GM12878 (cell line): ENCODE measurements around the gene SRD5A1. TPM values are rescaled to one million over a fixed set of nuclear protein-coding genes. Genes with fewer than 3 reads are reported as not detected.

Source experiments
- CHD1 ChIP-seq: IDR thresholded peaks from 2 replicates; pipeline ENCODE4 v1.6.1; 2012; ENCODE audit warnings: low read depth, low read length, improper control_type of control experiment
- GATAD2B ChIP-seq: fragments of 450-650 bp; conservative IDR thresholded peaks from 2 replicates; pipeline ENCODE4 v1.6.1; 2017; ENCODE audit warnings: low read depth, mild to moderate bottlenecking, moderate library complexity
- KLF5 ChIP-seq: fragments of 450-650 bp; IDR thresholded peaks from 2 replicates; pipeline ENCODE4 v1.6.1; 2014; ENCODE audit warnings: mild to moderate bottlenecking; ENCODE audit not compliant: partially characterized antibody
- MEF2B ChIP-seq: fragments of 450-650 bp; IDR thresholded peaks from 2 replicates; pipeline ENCODE4 v1.6.1; 2018; ENCODE audit warnings: mild to moderate bottlenecking, moderate library complexity; ENCODE audit not compliant: partially characterized antibody, poor library complexity, severe bottlenecking
- MXI1 ChIP-seq: fragments of 150-350 bp; IDR thresholded peaks from 2 replicates; pipeline ENCODE4 v1.6.1; 2011; ENCODE audit warnings: low read depth, mild to moderate bottlenecking, inconsistent platforms, low read length, improper control_type of control experiment
- NFXL1 ChIP-seq: fragments of 450-650 bp; IDR thresholded peaks from 2 replicates; pipeline ENCODE4 v1.6.1; 2017; ENCODE audit warnings: antibody characterized with exemption, mild to moderate bottlenecking, borderline replicate concordance
- SIN3A ChIP-seq: IDR thresholded peaks from 2 replicates; pipeline ENCODE4 v1.6.1; 2012; ENCODE audit warnings: low read depth, low read length, improper control_type of control experiment
- SIX5 ChIP-seq: IDR thresholded peaks from 2 replicates; pipeline ENCODE4 v1.6.1; 2011; ENCODE audit warnings: mild to moderate bottlenecking, low read depth, low read length, moderate library complexity; ENCODE audit not compliant: severe bottlenecking
- SMAD1 ChIP-seq: fragments of 450-650 bp; IDR thresholded peaks from 2 replicates; pipeline ENCODE4 v1.6.1; 2018; ENCODE audit warnings: mild to moderate bottlenecking, low read depth; ENCODE audit not compliant: partially characterized antibody
- polyA plus RNA-seq, 11 experiments: library from polyadenylated mRNA; depleted of rRNA in 4 of 11; unstranded in 6 of 11; stranded (reverse) in 5 of 11; fragments of >200 nt; fragmentation: Nextera tagmentation in 4 of 11; fragmentation: Illumina TruSeq in 1 of 11; extraction: Ambion mirVana in 4 of 11; extraction: Trizol in 1 of 11; gene quantifications; 1 replicate in 1 of 11; 2 replicates in 10 of 11; pipeline versions ENCODE4 v1.2.1 to v1.2.3, GENCODE V29; 2011 to 2016; ENCODE audit warnings: inconsistent platforms in 2 of 11, missing spikeins in 2 of 11, low read depth in 1 of 11
- total RNA-seq, 4 experiments: library from RNA; depleted of rRNA in 3 of 4; stranded (reverse); fragments of >200 nt in 3 of 4; fragmentation: Illumina TruSeq in 1 of 4; extraction: Trizol in 1 of 4; gene quantifications; 2 replicates each; pipeline versions ENCODE4 v1.2.1 to v1.2.3, GENCODE V29; 2013 to 2021
- TF ChIP-seq, protein P1 (sequence below): fragments of 450-650 bp; formaldehyde crosslinking; IDR thresholded peaks from 2 replicates; pipeline ENCODE4 v1.4.0; 2020; ENCODE audit warnings: mild to moderate bottlenecking, moderate library complexity
- TF ChIP-seq, protein P2 (sequence below): IDR thresholded peaks from 2 replicates; pipeline ENCODE4 v1.6.1; 2012; ENCODE audit warnings: low read depth, low read length, improper control_type of control experiment
- TF ChIP-seq, protein P3 (sequence below): fragments of 150-350 bp; IDR thresholded peaks from 2 replicates; pipeline ENCODE4 v1.6.1; 2016; ENCODE audit warnings: low read depth, low read length

SRD5A1 gene
- total and polyA plus RNA-seq, 10 of the 15 experiments (the other 5 are each of a cell fraction or from before 2014, with no cell fraction given), result 0.76 to 20.1 (median 12.3) TPM

DNA sequence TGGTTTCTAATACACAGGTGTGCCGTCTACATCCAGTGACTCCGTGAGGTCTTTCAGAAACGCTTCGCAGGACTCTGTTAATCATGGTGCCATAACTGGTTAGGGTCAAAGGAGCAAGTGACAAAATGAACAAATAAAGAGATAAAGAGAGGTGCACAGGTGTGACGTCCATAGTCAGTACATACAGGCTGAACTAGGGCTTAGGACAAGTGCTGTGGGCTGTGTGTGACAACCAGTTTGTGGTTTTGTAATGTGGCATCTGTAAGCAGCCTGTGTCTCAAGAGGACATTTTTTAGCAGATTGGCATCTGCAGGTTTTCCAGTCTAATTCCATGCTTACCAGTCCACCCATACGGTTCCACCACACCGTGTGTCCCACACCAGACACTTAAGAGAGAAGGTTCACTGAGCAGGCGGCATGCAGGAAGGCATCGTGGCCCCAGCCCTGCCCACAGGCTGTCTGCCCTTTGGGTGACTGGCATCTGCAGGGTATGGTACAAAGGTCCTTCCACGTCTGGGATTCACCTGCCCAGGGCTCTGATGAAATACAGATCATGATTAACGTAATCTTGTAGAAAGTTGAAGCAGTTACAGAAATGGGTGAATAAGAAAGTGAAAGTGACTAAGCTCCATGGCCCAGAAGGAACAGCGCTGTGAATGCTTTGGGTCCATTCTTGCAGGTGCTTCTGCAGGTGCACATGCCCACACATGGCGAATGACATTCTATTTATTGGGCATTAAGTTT, 26.9 kb downstream of the SRD5A1 start (continued):
- TF ChIP-seq, protein P1, sequence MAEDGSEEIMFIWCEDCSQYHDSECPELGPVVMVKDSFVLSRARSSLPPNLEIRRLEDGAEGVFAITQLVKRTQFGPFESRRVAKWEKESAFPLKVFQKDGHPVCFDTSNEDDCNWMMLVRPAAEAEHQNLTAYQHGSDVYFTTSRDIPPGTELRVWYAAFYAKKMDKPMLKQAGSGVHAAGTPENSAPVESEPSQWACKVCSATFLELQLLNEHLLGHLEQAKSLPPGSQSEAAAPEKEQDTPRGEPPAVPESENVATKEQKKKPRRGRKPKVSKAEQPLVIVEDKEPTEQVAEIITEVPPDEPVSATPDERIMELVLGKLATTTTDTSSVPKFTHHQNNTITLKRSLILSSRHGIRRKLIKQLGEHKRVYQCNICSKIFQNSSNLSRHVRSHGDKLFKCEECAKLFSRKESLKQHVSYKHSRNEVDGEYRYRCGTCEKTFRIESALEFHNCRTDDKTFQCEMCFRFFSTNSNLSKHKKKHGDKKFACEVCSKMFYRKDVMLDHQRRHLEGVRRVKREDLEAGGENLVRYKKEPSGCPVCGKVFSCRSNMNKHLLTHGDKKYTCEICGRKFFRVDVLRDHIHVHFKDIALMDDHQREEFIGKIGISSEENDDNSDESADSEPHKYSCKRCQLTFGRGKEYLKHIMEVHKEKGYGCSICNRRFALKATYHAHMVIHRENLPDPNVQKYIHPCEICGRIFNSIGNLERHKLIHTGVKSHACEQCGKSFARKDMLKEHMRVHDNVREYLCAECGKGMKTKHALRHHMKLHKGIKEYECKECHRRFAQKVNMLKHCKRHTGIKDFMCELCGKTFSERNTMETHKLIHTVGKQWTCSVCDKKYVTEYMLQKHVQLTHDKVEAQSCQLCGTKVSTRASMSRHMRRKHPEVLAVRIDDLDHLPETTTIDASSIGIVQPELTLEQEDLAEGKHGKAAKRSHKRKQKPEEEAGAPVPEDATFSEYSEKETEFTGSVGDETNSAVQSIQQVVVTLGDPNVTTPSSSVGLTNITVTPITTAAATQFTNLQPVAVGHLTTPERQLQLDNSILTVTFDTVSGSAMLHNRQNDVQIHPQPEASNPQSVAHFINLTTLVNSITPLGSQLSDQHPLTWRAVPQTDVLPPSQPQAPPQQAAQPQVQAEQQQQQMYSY (CRISPR knock-in tag), result no peak
- TF ChIP-seq KLF5 (peak; percentile 37), SIN3A (no peak), MXI1 (no peak), NFXL1 (no peak), SIX5 (no peak), GATAD2B (no peak), MEF2B (no peak), CHD1 (no peak), SMAD1 (no peak)
- TF ChIP-seq, protein P2, sequence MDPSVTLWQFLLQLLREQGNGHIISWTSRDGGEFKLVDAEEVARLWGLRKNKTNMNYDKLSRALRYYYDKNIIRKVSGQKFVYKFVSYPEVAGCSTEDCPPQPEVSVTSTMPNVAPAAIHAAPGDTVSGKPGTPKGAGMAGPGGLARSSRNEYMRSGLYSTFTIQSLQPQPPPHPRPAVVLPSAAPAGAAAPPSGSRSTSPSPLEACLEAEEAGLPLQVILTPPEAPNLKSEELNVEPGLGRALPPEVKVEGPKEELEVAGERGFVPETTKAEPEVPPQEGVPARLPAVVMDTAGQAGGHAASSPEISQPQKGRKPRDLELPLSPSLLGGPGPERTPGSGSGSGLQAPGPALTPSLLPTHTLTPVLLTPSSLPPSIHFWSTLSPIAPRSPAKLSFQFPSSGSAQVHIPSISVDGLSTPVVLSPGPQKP, result no peak
- TF ChIP-seq, protein P3, sequence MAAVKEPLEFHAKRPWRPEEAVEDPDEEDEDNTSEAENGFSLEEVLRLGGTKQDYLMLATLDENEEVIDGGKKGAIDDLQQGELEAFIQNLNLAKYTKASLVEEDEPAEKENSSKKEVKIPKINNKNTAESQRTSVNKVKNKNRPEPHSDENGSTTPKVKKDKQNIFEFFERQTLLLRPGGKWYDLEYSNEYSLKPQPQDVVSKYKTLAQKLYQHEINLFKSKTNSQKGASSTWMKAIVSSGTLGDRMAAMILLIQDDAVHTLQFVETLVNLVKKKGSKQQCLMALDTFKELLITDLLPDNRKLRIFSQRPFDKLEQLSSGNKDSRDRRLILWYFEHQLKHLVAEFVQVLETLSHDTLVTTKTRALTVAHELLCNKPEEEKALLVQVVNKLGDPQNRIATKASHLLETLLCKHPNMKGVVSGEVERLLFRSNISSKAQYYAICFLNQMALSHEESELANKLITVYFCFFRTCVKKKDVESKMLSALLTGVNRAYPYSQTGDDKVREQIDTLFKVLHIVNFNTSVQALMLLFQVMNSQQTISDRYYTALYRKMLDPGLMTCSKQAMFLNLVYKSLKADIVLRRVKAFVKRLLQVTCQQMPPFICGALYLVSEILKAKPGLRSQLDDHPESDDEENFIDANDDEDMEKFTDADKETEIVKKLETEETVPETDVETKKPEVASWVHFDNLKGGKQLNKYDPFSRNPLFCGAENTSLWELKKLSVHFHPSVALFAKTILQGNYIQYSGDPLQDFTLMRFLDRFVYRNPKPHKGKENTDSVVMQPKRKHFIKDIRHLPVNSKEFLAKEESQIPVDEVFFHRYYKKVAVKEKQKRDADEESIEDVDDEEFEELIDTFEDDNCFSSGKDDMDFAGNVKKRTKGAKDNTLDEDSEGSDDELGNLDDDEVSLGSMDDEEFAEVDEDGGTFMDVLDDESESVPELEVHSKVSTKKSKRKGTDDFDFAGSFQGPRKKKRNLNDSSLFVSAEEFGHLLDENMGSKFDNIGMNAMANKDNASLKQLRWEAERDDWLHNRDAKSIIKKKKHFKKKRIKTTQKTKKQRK, result no peak
